Fibroblast of lung (primary cell): ENCODE results near the gene AGK. TPM values are rescaled to one million over a fixed set of nuclear protein-coding genes. Genes with fewer than 3 reads are reported as not detected.

Experiments
- DNase-seq, 2 donors: peaks; one replicate each; pipeline versions ENCODE4 v3.0.0 to v3.0.0-alpha.2; 2010; ENCODE audit warnings: low read depth in 2 of 2
- H2AFZ ChIP-seq: 2 replicates; pipeline ENCODE4 v1.5.1; 2012; ENCODE audit warnings: low read length, control low read depth, inconsistent platforms
- H3K27ac ChIP-seq: 2 replicates; pipeline ENCODE4 v1.5.1; 2011; ENCODE audit warnings: low read length, control low read depth; ENCODE audit not compliant: insufficient read depth
- H3K27me3 ChIP-seq: 2 replicates; pipeline ENCODE4 v1.5.1; 2011; ENCODE audit warnings: mild to moderate bottlenecking, low read length; ENCODE audit not compliant: control insufficient read depth, insufficient read depth
- H3K36me3 ChIP-seq: 2 replicates; pipeline ENCODE4 v1.5.1; 2011; ENCODE audit warnings: low read length; ENCODE audit not compliant: control insufficient read depth, insufficient read depth
- H3K4me1 ChIP-seq: 2 replicates; pipeline ENCODE4 v1.5.1; 2011; ENCODE audit warnings: low read length; ENCODE audit not compliant: control insufficient read depth, insufficient read depth; ENCODE audit errors: extremely low read depth
- H3K4me2 ChIP-seq: 2 replicates; pipeline ENCODE4 v1.5.1; 2011; ENCODE audit warnings: low read length, control low read depth; ENCODE audit not compliant: insufficient read depth; ENCODE audit errors: extremely low read depth
- H3K4me3 ChIP-seq, 4 experiments: fragments of 200-600 bp in 1 of 4; sonication (generic) in 1 of 4; replicated peaks in 1 of 4; 2 replicates each; pipeline ENCODE4 v1.5.1; 2011 to 2016; ENCODE audit warnings: low read length in 4 of 4, low read depth in 3 of 4, mild to moderate bottlenecking in 3 of 4, control low read depth in 2 of 4, inconsistent platforms in 1 of 4, mixed read lengths in 1 of 4; ENCODE audit not compliant: insufficient read depth in 1 of 4; ENCODE audit errors: control extremely low read depth in 1 of 4
- H3K79me2 ChIP-seq: 2 replicates; pipeline ENCODE4 v1.5.1; 2012; ENCODE audit warnings: mild to moderate bottlenecking, low read length, inconsistent platforms; ENCODE audit not compliant: control insufficient read depth, insufficient read depth
- H3K9ac ChIP-seq: 2 replicates; pipeline ENCODE4 v1.5.1; 2011; ENCODE audit warnings: mild to moderate bottlenecking, low read length, control low read depth; ENCODE audit not compliant: insufficient read depth
- H3K9me3 ChIP-seq: 2 replicates; pipeline ENCODE4 v1.5.1; 2012; ENCODE audit warnings: low read depth, low read length; ENCODE audit not compliant: control insufficient read depth, insufficient read depth
- H4K20me1 ChIP-seq: 2 replicates; pipeline ENCODE4 v1.5.1; 2011; ENCODE audit warnings: low read length; ENCODE audit not compliant: control insufficient read depth, insufficient read depth; ENCODE audit errors: extremely low read depth
- CTCF ChIP-seq, 2 donors: IDR thresholded peaks in 1 of 2; conservative IDR thresholded peaks in 1 of 2; 1 replicate in 1 of 2; 2 replicates in 1 of 2; pipeline ENCODE4 v1.5.1; 2011 to 2012; ENCODE audit warnings: low read length in 2 of 2, control low read depth in 1 of 2, inconsistent platforms in 1 of 2, low read depth in 1 of 2, mild to moderate bottlenecking in 1 of 2
- EZH2 ChIP-seq: IDR thresholded peaks from 2 replicates; pipeline ENCODE4 v1.5.1; 2012; ENCODE audit warnings: low read length, control low read depth, mild to moderate bottlenecking; ENCODE audit errors: missing control alignments
- polyA plus RNA-seq, 2 donors: library from polyadenylated mRNA; depleted of rRNA in 1 of 2; stranded (reverse) in 1 of 2; unstranded in 1 of 2; fragments of >200 nt; gene quantifications; 2 replicates each; pipeline ENCODE4 v1.2.1, GENCODE V29; 2011 to 2012; ENCODE audit warnings: missing spikeins in 1 of 2
- total RNA-seq: library from RNA; depleted of rRNA; stranded (reverse); fragments of >200 nt; gene quantifications from 2 replicates; pipeline ENCODE4 v1.2.1, GENCODE V29; 2014

AGK gene
- total and polyA plus RNA-seq, 2 donors (not counting 1 experiment from before 2014, with no cell fraction given) = 20.8 to 42.5 TPM

GRCh38 chr7:141610671-141611070, 59.5 kb downstream of the AGK start:
- H3K36me3 ChIP-seq = no peaks in the 10 kb centered on the region

GRCh38 chr7:141612861-141613260, 61.7 kb downstream of the AGK start:
- TF ChIP-seq EZH2 = no peak
- no peak for TF ChIP-seq CTCF (conservative IDR thresholded peaks at IDR 0.05 in 1 of 2, IDR thresholded peaks at IDR 0.05 in 1 of 2; ENCODE audit: low read depth in 1 of 2, low read length in 2 of 2)
- Histone ChIP-seq H3K4me3 (no peak overlapping the region), H3K79me2 (no peaks in the 10 kb centered on the region), H3K4me2 (no peak overlapping the region), H3K4me1 (no peaks in the 10 kb centered on the region), H3K36me3 (no peaks in the 10 kb centered on the region), H3K9ac (no peak overlapping the region), H3K27ac (no peak overlapping the region), H3K27me3 (no peaks in the 10 kb centered on the region), H3K9me3 (no peaks in the 10 kb centered on the region), H4K20me1 (no peaks in the 10 kb centered on the region), H2AFZ (no peak overlapping the region)
- no peak for DNase-seq

More at GRCh38 chr7:141610671-141611070, 59.5 kb downstream of the AGK start:
- Histone ChIP-seq H3K27ac (no peak overlapping the region), H3K9ac (no peak overlapping the region), H2AFZ (no peak overlapping the region), H3K4me1 (no peaks in the 10 kb centered on the region), H3K27me3 (no peaks in the 10 kb centered on the region), H3K9me3 (no peaks in the 10 kb centered on the region), H3K4me2 (no peak overlapping the region), H4K20me1 (no peaks in the 10 kb centered on the region), H3K79me2 (no peaks in the 10 kb centered on the region), H3K4me3 (no peak overlapping the region)
- DNase-seq = no peak
- TF ChIP-seq EZH2 (no peak), CTCF (conservative IDR thresholded peaks at IDR 0.05 in 1 of 2, IDR thresholded peaks at IDR 0.05 in 1 of 2; ENCODE audit: low read depth in 1 of 2, low read length in 2 of 2) (no peak)

DNA sequence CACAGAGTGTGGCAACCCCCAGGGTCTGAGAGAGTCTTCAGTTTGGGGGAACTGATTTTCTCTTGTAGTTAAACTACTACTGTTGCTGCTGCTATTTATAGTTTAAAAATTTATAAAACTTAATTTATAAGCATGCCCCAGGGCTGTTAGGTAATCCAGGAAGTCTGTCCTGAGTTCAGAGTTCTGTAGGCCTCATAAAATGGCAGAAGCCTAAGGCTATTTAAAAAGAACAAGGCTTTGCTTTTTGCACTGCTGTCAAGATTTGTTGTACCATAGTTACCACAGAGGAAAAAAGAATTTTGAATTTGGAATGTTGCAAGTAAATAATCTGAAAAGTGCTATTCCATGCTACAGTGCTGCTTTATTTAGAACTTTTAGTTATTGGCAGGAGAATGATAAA, 66.1 kb downstream of the AGK start:
- H2AFZ ChIP-seq = no peak overlapping the region
- TF ChIP-seq CTCF (conservative IDR thresholded peaks at IDR 0.05 in 1 of 2, IDR thresholded peaks at IDR 0.05 in 1 of 2; ENCODE audit: low read depth in 1 of 2, low read length in 2 of 2) = no peak
- H3K27ac ChIP-seq = no peak overlapping the region
- no peak overlapping the region for H3K4me2 ChIP-seq
- H3K4me3 ChIP-seq = no peak overlapping the region
- no peaks in the 10 kb centered on the region for H3K27me3 ChIP-seq
- DNase-seq = no peak
- H3K79me2 ChIP-seq = no peaks in the 10 kb centered on the region
- H3K9ac ChIP-seq = no peak overlapping the region
- no peaks in the 10 kb centered on the region for H4K20me1 ChIP-seq
- H3K4me1 ChIP-seq = no peaks in the 10 kb centered on the region
- H3K36me3 ChIP-seq = no peaks in the 10 kb centered on the region
- no peaks in the 10 kb centered on the region for H3K9me3 ChIP-seq
